Measurements from ENCODE around the gene CYP3A5.
"Not testable (repeated sequence)": the region's sequence is repeated elsewhere in the genome, so short reads cannot be mapped to it uniquely, and the experiment has no call there.

CYP3A5 gene

DNA sequence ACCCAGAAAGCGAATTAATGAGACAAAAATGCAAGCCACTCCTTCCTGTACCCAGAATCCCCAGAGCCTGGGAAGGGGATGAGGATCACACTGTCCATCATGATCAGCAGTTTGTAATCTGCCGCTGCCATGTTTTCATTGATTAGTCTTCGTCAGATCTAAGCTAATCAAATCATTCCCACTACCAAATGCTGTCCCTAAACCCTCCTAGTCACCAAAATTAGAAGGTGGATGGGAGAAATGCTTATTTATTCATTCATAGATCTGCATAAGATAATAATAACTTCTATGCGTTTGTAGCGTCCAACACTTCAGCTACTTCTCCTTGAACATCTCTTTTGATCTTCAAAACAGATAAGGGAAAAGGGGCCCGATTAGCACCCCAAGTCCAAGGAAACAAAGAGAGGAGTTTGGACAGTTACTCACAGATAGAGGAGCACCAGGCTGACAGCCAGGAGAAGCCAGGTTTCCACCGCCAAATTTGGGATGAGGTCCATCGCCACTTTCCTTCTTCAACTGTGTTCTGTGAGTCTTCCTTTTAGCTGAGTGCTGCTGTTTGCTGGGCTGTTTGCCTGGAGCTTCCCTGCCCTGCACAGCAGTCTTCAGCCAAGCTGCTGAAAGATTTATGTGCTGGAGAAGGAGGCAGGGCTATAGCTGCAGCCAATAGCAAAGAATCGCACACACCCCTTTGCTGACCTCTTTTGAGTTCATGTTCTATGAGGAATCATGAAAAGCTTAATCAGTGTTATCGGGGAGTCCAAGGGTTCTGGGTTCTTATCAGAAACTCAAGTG lies at the start of gene CYP3A5:
TSS of gene CYP3A5 (minus strand) at position 597 of the 792 bp plus-strand sequence. CDS start at position 497, 100 bp downstream.
- no peak for DNase-seq

DNA sequence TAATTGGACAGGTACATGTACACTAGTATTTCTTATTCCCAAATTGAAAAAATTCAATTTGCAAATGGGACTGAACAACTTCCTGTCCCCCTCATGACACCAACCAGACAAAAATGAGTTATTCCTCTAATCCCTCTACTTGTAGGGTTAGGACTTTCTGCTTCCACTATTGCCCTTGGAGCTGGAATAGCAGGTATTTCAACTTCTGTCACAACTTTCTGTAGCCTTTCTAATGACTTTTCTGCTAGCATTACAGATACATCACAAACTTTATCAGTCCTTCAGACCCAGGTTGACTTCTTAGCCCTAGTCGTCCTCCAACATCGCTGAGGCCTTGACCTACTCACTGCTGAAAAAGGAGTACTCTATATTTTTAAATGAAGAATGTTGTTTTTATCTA lies 48.8 kb upstream of the CYP3A5 start:
- no peak for DNase-seq

DNA sequence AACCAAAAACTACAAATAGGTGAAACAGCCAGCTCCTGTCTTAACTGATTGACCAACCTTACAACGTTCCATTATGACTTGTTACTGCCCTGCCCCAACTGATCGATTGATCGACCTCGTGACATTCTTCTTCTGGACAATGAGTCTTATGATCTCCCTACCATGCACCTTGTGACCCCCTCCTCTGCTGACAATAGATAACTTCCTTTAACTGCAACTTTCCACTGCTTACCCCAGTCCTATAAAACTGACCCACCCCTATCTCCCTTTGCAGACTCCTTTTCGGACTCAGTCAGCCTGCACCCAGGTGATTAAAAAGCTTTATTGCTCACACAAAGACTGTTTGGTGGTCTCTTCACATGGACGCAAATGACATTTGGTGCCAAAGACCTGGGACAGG lies 43.4 kb upstream of the CYP3A5 start:
- not testable (repeated sequence) for DNase-seq

DNA sequence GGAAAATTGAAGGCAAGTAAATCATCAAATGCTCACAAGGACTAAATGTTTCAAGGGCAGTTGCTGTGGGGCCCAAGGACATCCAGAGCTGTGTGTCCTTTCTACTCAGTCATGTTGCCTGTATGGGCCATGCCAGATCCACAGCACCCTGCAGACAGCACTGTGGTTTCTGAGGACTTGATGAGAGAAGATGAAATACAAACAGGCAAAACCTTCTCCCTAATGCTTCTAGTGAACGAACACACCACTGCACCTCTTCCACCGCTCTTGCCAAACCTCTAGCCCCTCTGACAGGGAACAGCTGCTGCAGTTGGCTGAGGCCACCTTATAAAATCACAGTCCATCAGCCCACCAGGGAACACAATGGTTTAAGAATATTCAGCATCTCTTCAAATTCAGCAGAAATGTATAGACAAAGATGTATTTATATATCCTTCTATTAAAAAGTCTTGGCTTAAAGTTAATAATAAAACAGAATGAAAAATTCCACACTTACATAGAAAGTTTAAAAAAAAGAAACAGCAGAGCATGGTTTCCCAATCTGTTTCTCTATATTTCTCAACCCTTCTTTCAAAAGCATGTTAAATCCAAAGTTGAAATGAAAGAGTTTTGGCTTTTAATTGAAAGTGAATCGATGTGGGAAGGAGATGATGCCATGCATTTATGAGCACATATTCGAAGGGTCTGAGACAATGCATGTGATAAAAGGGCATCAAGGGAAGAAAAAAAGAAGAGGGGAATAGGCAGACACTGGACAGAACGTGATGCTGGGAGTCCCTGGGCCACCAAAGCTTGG lies 41.2 kb upstream of the CYP3A5 start:
- no peak for DNase-seq

GRCh38 chr7:99719996-99720769 lies 40.4 kb upstream of the CYP3A5 start:
- no peak for DNase-seq

DNA sequence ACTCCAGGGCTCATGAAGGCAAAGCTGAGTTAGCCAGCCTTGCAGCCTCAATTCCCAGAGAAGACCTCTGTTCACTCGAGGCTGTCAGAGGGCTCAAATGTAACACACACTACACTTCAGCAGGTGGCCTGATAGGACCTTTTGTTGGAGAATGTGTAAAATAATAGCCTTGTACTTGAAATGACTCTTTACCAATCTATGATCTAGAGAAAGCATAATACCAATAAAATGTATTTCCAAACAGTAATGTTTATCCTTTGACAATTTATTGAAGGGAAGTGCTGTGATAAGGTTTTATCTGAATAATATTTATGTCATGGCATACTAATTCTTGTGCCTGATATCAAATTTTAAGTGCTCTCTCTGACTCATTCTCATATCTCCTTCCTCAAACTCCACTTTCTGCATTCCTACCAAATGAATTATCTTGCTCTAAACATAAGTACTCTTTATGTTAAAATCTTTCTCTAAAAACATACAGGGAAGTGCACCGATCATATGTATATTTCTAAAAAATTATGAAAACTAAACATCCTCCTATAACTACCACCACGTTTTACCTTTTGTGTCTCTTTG lies 34.3 kb upstream of the CYP3A5 start:
- no peak for DNase-seq

- no peak for DNase-seq
These were observed 30.2 kb upstream of the CYP3A5 start for GRCh38 chr7:99709838-99710578.

DNA sequence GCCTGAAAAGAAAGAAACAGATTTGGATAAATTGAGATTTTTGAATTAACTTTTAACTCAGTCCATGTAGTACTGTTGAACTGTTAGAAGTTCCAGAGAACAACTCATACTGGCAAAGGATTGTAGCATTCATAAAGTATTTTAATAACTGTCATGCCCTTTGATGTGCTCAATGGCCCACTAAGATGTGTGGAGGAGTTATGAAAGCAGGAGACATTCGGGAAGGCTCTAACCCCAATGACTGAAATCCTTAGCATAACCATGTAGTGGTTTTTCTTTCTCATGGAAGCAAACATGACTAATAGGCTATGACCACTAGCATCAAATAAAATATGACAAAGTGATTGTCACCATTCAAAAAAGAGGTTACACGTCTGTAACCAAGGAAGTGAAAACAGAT lies 29.5 kb upstream of the CYP3A5 start:
- no peak for DNase-seq

GRCh38 chr7:99707096-99707495 lies 27.3 kb upstream of the CYP3A5 start:
- no peak for DNase-seq

DNA sequence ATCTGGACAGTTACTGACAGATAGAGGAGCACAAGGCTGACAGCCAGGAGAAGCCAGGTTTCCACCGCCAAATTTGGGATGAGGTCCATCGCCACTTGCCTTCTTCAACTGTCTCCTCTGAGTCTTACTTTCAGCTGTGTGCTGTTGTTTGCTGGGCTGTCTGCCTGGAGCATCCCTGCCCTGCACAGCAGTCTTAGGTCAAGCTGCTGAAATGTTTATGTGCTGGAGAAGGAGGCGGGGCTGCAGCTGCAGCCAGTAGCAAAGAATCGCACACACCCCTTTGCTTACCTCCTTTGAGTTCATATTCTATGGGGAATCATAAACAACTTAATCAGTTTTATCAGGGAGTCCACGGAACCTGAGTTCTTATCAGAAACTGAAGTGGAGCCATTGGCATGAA lies 20.1 kb upstream of the CYP3A5 start:
- DNase-seq: no peak

- DNase-seq: not testable (repeated sequence)
These were observed 19.3 kb upstream of the CYP3A5 start for GRCh38 chr7:99698867-99699730.

- no peak for DNase-seq
These were observed 15.1 kb upstream of the CYP3A5 start for GRCh38 chr7:99694912-99695304.

- no peak for DNase-seq
These were observed 14.6 kb upstream of the CYP3A5 start for GRCh38 chr7:99694201-99694911.

DNA sequence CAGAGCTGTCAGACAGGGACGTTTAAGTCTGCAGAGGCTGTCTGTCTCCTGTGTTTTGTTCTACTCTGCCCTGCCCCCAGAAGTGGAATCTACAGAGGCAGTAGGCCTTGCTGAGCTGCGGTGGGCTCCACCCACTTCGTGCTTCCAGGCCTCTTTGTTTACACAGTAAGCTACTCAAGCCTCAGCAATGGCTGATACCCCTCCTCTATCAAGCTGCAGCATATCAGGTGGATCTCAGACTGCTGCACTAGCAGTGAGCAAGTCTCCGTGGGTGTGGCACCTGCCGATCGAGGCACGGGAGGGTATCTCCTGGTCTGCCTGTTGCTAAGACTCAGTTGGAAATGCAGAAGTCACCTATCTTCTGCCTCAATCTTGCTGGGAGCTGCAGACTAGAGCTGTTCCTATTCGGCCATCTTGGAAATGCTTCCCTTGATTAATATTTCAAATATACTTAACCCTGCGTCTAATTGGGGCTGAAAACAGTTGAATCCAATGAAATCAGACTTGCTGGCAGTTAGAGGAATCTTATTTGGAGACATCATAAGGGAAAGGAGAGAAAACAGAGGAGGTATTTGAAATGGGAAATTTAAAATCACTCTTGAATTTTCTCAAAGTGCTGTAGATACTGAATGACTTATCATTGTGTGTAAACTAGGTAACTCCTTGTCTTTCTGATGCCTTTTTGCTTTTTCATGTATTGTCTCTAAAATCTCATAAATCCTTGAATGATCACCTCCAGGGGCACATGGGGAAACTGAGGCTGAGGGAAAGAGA lies 13.8 kb upstream of the CYP3A5 start:
- no peak for DNase-seq

GRCh38 chr7:99693100-99693426 lies 13.3 kb upstream of the CYP3A5 start:
- DNase-seq: no peak

DNA sequence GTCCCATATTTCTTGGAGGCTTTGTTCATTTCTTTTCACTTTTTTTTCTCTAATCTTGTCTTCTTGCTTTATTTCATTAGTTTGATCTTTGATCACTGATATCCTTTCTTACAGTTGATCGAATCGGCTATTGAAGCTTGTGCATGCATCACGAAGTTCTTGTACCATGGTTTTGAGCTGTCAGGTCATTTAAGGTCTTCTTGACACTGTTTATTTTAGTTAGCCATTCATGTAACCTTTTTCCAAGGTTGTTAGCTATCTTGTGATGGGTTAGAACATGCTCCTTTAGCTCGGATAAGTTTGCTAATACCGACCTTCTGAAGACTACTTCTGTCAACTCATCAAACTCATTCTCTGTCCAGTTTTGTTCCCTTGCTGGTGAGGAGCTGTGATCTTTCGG lies 12.8 kb upstream of the CYP3A5 start:
- DNase-seq: not testable (repeated sequence)

DNA sequence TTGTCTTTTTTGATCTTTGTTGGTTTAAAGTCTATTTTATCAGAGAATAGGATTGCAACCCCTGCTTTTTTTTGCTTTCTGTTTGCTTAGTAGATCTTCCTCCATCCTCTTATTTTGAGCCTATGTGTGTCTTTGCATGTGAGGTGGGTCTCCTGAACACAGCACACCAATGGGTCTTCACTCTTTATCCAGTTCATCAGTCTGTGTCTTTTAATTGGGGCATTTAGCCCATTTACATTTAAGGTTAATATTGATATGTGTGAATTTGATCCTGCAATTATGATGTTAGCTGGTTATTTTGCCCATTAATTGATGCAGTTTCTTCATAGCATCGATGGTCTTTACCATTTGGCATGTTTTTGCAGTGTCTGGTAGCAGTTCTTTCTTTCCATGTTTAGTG lies 11.9 kb upstream of the CYP3A5 start:
- DNase-seq: not testable (repeated sequence)

DNA sequence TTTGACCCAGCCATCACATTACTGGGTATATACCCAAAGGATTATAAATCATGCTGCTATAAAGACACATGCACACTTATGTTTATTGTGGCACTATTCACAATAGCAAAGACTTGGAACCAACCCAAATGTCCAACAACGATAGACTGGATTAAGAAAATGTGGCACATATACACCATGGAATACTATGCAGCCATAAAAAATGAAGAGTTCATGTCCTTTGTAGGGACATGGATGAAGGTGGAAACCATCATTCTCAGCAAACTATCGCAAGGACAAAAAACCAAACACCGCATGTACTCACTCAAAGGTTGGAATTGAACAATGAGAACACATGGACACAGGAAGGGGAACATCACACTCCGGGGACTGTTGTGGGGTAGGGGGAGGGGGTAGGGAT lies 11.1 kb upstream of the CYP3A5 start:
- not testable (repeated sequence) for DNase-seq

- not testable (repeated sequence) for DNase-seq
These were observed 6.2 kb upstream of the CYP3A5 start for GRCh38 chr7:99685871-99686608.

Measured in NCI-H2171 (cell line).